ENCODE data around the gene NDUFV2. TPM values are rescaled to one million over a fixed set of nuclear protein-coding genes. Genes with fewer than 3 reads are reported as not detected.
"Not testable (repeated sequence)": the region's sequence is repeated elsewhere in the genome, so short reads cannot be mapped to it uniquely, and the experiment has no call there.

NDUFV2 gene
- total RNA-seq, 1 experiment from 2014 or later: 229 TPM

DNA sequence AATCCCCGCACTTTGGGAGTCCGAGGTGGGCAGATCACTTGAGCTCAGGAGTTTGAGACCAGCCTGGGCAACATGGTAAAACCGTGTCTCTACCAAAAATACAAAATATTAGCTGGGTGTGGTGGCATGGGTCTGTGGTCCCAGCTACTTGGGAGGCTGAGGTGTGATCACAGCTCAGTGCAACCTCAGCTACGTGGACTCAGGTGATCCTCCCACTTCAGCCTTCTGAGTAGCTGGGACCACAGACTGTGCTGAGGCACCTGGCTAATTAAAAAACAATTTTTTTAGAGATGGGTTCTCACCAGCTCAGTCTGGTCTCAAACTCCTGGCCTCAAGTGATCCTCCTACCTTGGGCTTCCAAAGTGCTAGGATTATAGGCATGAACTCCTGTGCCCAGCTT lies 57.5 kb downstream of the NDUFV2 start:
- DNase-seq (ENCODE audit: low read depth in 1 of 2, low spot score in 2 of 2): no peak
- H3K27me3 ChIP-seq (replicated peaks): no peaks in the 10 kb centered on the region
- no peak overlapping the region for H3K27ac ChIP-seq
- no peaks in the 10 kb centered on the region for H3K4me1 ChIP-seq (replicated peaks)
- no peak overlapping the region for H3K4me3 ChIP-seq
- H3K36me3 ChIP-seq: peaks cover 7% of the 10 kb centered on the region; the same call in 1 of the 2 replicates
- H3K9me3 ChIP-seq (replicated peaks): peaks cover 16% of the 10 kb centered on the region

DNA sequence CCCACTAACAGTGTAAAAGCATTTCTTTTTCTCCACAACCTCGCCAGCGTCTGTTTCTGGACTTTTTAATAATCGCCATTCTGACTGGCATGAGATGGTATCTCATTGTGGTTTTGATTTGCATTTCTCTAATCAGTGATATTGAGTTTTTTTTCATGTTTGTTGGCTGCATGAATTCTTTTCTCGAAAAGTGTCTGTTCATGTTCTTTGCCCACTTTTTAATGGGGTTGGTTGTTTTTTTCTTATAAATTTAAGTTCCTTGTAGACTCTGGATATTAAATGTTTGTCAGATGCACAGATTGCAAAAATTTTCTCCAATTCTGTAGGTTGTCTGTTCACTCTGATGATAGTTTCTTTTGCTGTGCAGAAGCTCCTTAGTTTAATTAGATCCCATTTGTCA lies 60.2 kb downstream of the NDUFV2 start:
- not testable (repeated sequence) for H3K27ac ChIP-seq; H3K4me3 ChIP-seq; DNase-seq (ENCODE audit: low read depth in 1 of 2, low spot score in 2 of 2); H3K27me3 ChIP-seq (replicated peaks); H3K4me1 ChIP-seq (replicated peaks)
- Histone ChIP-seq H3K9me3 (replicated peaks) (peaks cover 16% of the 10 kb centered on the region), H3K36me3 (peaks cover 11% of the 10 kb centered on the region; the same call in 1 of the 2 replicates)

DNA sequence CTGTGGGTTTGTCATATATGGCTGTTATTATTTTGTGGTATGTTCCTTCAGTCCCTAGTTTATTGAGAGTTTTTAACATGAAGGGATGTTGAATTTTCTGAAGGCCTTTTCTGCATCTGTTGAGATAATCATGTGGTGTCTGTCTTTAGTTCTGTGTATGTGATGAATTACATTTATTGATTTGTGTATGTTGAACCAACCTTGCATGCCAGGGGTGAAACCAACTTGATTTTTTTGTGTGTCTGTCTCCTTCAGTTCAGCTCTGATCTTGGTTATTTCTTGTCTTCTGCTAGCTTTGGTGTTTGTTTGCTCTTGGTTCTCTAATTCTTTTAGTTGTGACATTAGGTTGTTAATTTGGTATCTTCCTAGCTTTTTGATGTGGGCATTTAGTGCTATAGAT lies 61.6 kb downstream of the NDUFV2 start:
- Histone ChIP-seq H3K9me3 (replicated peaks) (peaks cover 16% of the 10 kb centered on the region), H3K36me3 (peaks cover 11% of the 10 kb centered on the region; the same call in 1 of the 2 replicates)
- DNase-seq (ENCODE audit: low read depth in 1 of 2, low spot score in 2 of 2); H3K27ac ChIP-seq; H3K4me3 ChIP-seq; H3K27me3 ChIP-seq (replicated peaks); H3K4me1 ChIP-seq (replicated peaks): not testable (repeated sequence)

DNA sequence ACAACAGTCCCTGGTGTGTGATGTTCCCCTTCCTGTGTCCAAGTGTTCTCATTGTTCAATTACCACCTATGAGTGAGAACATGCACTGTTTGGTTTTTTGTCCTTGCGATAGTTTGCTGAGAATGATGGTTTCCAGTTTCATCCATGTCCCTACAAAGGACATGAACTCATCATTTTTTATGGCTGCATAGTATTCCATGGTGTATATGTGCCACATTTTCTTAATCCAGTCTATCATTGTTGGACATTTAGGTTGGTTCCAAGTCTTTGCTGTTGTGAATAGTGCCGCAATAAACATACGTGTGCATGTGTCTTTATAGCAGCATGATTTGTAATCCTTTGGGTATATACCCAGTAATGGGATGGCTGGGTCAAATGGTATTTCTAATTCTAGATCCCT lies 63.4 kb downstream of the NDUFV2 start:
- not testable (repeated sequence) for H3K27me3 ChIP-seq (replicated peaks); H3K27ac ChIP-seq; H3K4me3 ChIP-seq; H3K4me1 ChIP-seq (replicated peaks); DNase-seq (ENCODE audit: low read depth in 1 of 2, low spot score in 2 of 2)
- H3K9me3 ChIP-seq (replicated peaks): peaks cover 16% of the 10 kb centered on the region
- peaks cover 11% of the 10 kb centered on the region; the same call in 1 of the 2 replicates for H3K36me3 ChIP-seq

DNA sequence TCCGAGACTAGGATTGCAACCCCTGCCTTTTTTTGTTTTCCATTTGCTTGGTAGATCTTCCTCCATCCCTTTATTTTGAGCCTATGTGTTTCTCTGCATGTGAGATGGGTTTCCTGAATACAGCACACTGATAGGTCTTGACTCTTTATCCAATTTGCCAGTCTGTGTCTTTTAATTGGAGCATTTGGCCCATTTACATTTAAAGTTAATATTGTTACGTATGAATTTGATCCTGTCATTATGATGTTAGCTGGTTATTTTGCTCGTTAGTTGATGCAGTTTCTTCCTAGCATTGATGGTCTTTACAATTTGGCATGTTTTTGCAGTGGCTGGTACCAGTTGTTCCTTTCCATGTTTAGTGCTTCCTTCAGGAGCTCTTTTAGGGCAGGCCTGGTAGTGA lies 67.0 kb downstream of the NDUFV2 start:
- DNase-seq (ENCODE audit: low read depth in 1 of 2, low spot score in 2 of 2); H3K27ac ChIP-seq; H3K4me1 ChIP-seq (replicated peaks); H3K9me3 ChIP-seq (replicated peaks); H3K36me3 ChIP-seq; H3K27me3 ChIP-seq (replicated peaks); H3K4me3 ChIP-seq: not testable (repeated sequence)

DNA sequence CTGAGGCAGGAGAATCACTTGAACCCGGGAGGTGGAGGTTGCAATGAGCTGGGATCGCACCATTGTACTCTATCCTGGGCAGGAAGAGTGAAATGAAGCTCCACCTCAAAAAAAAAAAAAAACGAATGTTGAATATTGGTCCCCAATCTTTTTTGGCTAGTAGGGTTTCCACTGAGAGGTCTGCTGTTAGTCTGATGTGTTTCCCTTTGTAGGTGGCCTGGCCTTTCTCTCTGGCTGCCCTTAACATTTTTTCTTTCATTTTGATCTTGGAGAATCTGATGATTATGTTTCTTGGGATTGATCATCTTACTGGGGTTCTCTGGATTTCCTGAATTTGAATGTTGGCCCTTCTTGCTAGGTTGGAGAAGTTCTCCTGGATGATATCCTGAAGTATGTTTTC lies 69.4 kb downstream of the NDUFV2 start:
- not testable (repeated sequence) for H3K4me1 ChIP-seq (replicated peaks); H3K4me3 ChIP-seq; H3K27me3 ChIP-seq (replicated peaks); H3K27ac ChIP-seq; H3K9me3 ChIP-seq (replicated peaks); H3K36me3 ChIP-seq; DNase-seq (ENCODE audit: low read depth in 1 of 2, low spot score in 2 of 2)

DNA sequence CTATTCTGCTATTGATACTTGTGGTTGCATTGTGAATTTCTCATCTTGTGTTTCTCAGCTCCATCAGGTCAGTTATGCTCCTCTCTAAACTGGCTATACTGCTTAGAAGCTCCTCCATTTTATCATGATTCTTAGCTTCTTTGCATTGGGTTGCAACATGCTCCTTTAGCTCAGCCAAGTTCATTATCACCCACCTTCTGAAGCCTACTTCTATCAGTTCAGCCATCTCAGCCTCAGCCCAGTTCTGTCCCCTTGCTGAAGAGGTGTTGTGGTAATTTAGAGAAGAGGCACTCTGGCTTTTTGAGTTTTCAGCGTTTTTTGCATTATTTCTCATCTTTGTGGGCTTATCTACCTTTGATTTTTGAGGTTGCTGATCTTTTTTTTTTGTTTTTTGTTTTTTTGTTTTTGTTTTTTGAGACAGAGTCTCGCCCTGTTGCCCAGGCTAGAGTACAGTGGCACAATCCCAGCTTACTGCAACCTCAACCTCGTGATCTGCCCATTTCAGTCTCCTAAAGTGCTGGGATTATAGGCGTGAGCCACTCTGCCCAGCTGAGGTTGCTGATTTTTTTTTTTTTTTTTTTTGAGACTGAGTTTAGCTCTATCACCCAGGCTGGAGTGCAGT lies 70.1 kb downstream of the NDUFV2 start:
- DNase-seq (ENCODE audit: low read depth in 1 of 2, low spot score in 2 of 2): no peak
- Histone ChIP-seq H3K4me3 (no peak overlapping the region), H3K4me1 (replicated peaks) (peaks cover 9% of the 10 kb centered on the region), H3K9me3 (replicated peaks) (peaks cover 4% of the 10 kb centered on the region; the same call in 1 of the 2 replicates), H3K27ac (no peak overlapping the region), H3K36me3 (peaks cover 3% of the 10 kb centered on the region; the same call in 1 of the 2 replicates), H3K27me3 (replicated peaks) (no peaks in the 10 kb centered on the region)

DNA sequence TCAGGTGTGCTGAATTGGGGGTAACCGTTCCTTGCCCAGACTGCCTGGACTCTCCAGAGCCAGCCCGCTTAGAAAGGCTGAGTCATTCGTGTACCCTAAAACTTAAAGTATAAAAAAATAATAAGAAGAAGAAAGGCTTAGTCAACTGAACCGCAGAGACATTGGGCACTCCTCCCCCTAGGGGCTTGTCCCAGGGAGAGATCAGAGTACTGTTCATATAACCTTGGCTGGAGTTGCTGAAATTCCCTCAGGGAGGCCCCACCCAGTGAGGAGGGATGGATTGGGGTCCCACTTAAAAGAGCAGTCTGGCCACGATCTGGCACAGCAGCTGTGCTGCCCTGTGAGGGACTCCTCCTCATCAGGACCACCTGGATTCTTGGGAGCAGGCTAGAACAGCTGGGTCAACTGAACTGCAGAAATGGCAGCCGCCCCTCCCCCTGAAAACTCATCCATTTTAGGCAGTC lies 71.3 kb downstream of the NDUFV2 start:
- Histone ChIP-seq H3K36me3 (peaks cover 3% of the 10 kb centered on the region; the same call in 1 of the 2 replicates), H3K27me3 (replicated peaks) (no peaks in the 10 kb centered on the region), H3K27ac (no peak overlapping the region), H3K4me1 (replicated peaks) (peaks cover 9% of the 10 kb centered on the region), H3K4me3 (no peak overlapping the region), H3K9me3 (replicated peaks) (peaks cover 4% of the 10 kb centered on the region; the same call in 1 of the 2 replicates)
- no peak for DNase-seq (ENCODE audit: low read depth in 1 of 2, low spot score in 2 of 2)

DNA sequence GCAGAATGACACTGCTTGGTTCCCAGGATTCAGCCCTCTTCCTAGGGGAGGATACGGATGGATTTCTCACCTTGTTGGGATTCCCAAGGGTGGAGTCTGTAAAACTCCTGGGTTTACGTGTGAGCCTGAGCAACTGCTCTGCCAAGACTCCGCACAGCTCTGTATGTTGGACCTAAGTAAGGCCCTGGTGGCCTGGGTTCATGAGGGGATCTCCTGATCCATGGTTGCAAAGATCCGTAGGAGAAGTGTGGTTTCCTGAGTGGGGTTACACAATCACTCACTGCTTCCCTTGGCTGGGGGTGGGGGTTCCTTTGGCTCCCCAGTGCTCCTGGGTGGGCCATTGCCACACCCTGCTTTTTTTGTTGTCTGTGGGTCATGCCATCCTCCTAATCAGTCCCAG lies 71.8 kb downstream of the NDUFV2 start:
- DNase-seq (ENCODE audit: low read depth in 1 of 2, low spot score in 2 of 2): no peak
- Histone ChIP-seq H3K4me3 (no peak overlapping the region), H3K27ac (no peak overlapping the region), H3K27me3 (replicated peaks) (no peaks in the 10 kb centered on the region), H3K9me3 (replicated peaks) (peaks cover 4% of the 10 kb centered on the region; the same call in 1 of the 2 replicates), H3K36me3 (peaks cover 3% of the 10 kb centered on the region; the same call in 1 of the 2 replicates), H3K4me1 (replicated peaks) (peaks cover 9% of the 10 kb centered on the region)

DNA sequence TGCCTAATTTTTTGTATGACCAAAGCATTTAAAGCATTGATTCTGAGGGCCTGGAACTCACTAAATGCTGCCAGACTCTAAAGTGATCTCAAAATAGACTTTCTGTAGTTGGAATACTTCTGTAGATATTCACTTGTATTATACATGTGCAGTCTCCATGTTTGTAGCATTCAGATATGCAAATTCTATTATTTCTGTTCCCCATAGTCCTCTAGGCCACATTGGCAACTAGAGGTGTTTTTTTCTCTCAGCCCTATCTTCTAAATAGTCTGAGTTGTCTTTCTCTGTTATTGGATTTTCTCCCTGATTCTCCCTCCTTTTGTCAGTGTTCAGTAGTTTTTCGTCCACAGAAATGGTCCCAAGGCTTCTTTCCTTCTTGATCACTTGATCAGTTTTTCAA lies 72.6 kb downstream of the NDUFV2 start:
- H3K27ac ChIP-seq: no peak overlapping the region
- no peak for DNase-seq (ENCODE audit: low read depth in 1 of 2, low spot score in 2 of 2)
- H3K27me3 ChIP-seq (replicated peaks): no peaks in the 10 kb centered on the region
- peaks cover 9% of the 10 kb centered on the region for H3K4me1 ChIP-seq (replicated peaks)
- no peak overlapping the region for H3K4me3 ChIP-seq
- peaks cover 4% of the 10 kb centered on the region; the same call in 1 of the 2 replicates for H3K9me3 ChIP-seq (replicated peaks)
- H3K36me3 ChIP-seq: peaks cover 3% of the 10 kb centered on the region; the same call in 1 of the 2 replicates

DNA sequence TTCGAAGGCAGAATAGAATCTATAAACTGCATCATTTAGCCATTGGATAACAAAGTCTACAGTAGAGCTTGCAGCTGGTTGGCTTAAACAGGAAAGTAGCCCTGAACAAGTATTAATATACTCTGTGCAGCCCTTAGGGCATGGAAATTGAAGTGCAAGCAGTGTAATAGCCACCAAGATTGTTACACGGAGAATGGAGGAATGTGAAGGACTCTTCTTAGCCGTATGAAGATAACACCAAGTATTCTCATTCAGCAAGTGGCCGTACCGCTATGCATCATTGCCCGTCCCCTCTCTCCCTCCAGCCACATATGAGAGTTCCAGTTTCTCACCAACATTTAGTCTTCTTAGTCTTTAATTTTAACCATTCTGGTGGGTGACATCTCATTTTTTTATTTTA lies 74.5 kb downstream of the NDUFV2 start:
- no peaks in the 10 kb centered on the region for H3K27me3 ChIP-seq (replicated peaks)
- no peak for DNase-seq (ENCODE audit: low read depth in 1 of 2, low spot score in 2 of 2)
- H3K36me3 ChIP-seq: peaks cover 3% of the 10 kb centered on the region; the same call in 1 of the 2 replicates
- H3K9me3 ChIP-seq (replicated peaks): no peaks in the 10 kb centered on the region
- H3K4me3 ChIP-seq: no peak overlapping the region
- no peak overlapping the region for H3K27ac ChIP-seq
- peaks cover 9% of the 10 kb centered on the region for H3K4me1 ChIP-seq (replicated peaks)

DNA sequence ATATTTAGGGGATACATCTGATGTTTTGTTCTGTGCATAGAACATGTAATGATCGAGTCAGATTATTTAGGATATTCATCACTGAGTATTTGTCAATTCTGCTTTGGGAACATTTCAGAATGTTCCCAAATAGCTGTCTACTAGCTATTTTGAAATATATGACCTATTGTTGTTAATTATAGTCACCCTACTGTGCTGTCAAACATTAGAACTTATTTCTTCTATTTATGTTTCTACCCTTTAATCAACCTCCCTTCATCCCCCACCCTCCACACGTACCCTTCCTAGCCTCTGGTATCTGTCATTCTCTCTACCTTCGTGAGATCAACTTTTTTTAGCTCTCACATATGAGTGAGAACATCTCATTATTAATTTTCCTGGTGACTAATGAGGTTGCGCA lies 75.0 kb downstream of the NDUFV2 start:
- H3K27ac ChIP-seq: no peak overlapping the region
- H3K4me3 ChIP-seq: no peak overlapping the region
- H3K27me3 ChIP-seq (replicated peaks): no peaks in the 10 kb centered on the region
- no peak for DNase-seq (ENCODE audit: low read depth in 1 of 2, low spot score in 2 of 2)
- peaks cover 9% of the 10 kb centered on the region for H3K4me1 ChIP-seq (replicated peaks)
- H3K36me3 ChIP-seq: peaks cover 5% of the 10 kb centered on the region
- H3K9me3 ChIP-seq (replicated peaks): no peaks in the 10 kb centered on the region

DNA sequence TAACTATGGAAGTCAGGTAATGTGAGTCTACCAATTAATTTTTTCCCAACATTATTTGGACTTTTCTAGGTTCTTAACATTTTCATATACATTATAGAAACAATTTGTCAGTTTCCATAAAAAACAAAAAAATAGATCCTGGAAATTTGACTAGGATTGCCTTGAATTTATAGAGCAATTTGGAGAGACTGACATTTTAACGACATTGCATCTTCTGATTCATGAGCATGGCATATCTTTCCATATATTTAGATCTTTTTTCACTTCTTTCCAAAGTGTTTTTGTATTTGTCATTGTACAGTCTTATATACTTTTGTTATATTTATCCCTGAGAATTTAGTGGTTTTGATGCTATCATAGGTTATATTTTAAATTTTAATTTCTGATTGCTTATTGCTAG lies 76.1 kb downstream of the NDUFV2 start:
- Histone ChIP-seq H3K36me3 (peaks cover 11% of the 10 kb centered on the region), H3K27me3 (replicated peaks) (no peaks in the 10 kb centered on the region), H3K27ac (no peak overlapping the region), H3K4me3 (no peak overlapping the region), H3K9me3 (replicated peaks) (no peaks in the 10 kb centered on the region), H3K4me1 (replicated peaks) (peaks cover 9% of the 10 kb centered on the region)
- no peak for DNase-seq (ENCODE audit: low read depth in 1 of 2, low spot score in 2 of 2)

DNA sequence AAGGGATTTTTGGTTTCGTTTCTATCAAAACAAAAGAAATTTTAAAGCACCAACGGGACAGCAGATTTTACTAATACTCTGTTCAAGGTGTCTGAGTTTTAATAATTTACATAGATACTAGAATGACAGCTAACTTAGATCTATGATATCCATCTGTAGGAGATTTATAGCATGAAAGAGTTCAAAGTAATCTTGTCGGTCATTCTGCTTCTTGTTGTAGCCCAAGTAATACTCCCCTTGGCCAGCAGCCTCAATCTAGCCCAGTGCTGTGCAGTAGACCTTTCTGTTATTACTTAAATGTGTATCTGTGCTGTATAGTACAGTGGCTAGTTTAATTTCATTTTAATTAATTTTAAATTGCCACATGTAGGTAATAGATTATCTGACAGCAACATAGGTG lies 78.8 kb downstream of the NDUFV2 start:
- no peak overlapping the region for H3K4me3 ChIP-seq
- H3K27ac ChIP-seq: no peak overlapping the region
- H3K27me3 ChIP-seq (replicated peaks): no peaks in the 10 kb centered on the region
- DNase-seq (ENCODE audit: low read depth in 1 of 2, low spot score in 2 of 2): no peak
- peaks cover 11% of the 10 kb centered on the region for H3K36me3 ChIP-seq
- no peaks in the 10 kb centered on the region for H3K4me1 ChIP-seq (replicated peaks)
- no peaks in the 10 kb centered on the region for H3K9me3 ChIP-seq (replicated peaks)
